K562 (cell line): ENCODE measurements around the gene PTH1R. TPM values are rescaled to one million over a fixed set of nuclear protein-coding genes. Genes with fewer than 3 reads are reported as not detected.

Experiments
- ATAC-seq: fragments of 200-7000 bp; cut with Tn5 transposase; 3 replicates; pipeline ENCODE4 v1.9.1; 2020; ENCODE audit warnings: moderate library complexity
- BruUV-seq: library from RNA; stranded (reverse); fragments of 400-500 nt; replicated peaks from 2 replicates; lab custom pipeline; 2021; lab: Mats Ljungman, UMichigan
- CTCF ChIA-PET: fragments of 300-600 bp; formaldehyde crosslinking; extraction: SDS; loops from one replicate; lab custom pipeline; 2021; ENCODE audit warnings: low intra/inter-chr PET ratio; lab: Yijun Ruan, JAX
- POLR2A ChIA-PET: fragments of 300-600, 350-650 bp; sonication (Branson Sonifier 250); formaldehyde crosslinking; extraction: SDS; loops from one replicate; lab custom pipeline; 2021; ENCODE audit warnings: antibody characterized with exemption, inconsistent platforms; lab: Yijun Ruan, JAX
- DNase-seq, 4 experiments: peaks; one replicate each; pipeline versions ENCODE4 v3.0.0 to v3.0.0-alpha.2; 2011 to 2018; ENCODE audit warnings: low spot score in 3 of 4, mixed read lengths in 3 of 4; ENCODE audit errors: extremely low read depth in 1 of 4
- FAIRE-seq: peaks from 2 replicates; lab custom pipeline; 2011; peaks lifted over from hg19 to GRCh38; lab: Jason Lieb, UNC
- H2AFZ ChIP-seq: 2 replicates; pipeline ENCODE4 v1.6.0; 2011; ENCODE audit warnings: low read depth, low read length, control low read depth, inconsistent platforms
- H3K27ac ChIP-seq: fragments of 200-600 bp; 3 replicates; pipeline ENCODE4 v1.8.0; 2011; ENCODE audit warnings: low read depth, mild to moderate bottlenecking, control low read depth, inconsistent platforms, low read length, moderate library complexity, mixed read lengths; ENCODE audit errors: extremely low read depth
- H3K27me3 ChIP-seq, 2 experiments: fragments of 300-600 bp in 1 of 2; 2 replicates in 1 of 2; 3 replicates in 1 of 2; pipeline versions ENCODE4 v1.6.0 to v1.8.0; 2011; ENCODE audit warnings: inconsistent platforms in 2 of 2, low read length in 2 of 2, mild to moderate bottlenecking in 1 of 2, mixed read lengths in 1 of 2, moderate library complexity in 1 of 2; ENCODE audit not compliant: control insufficient read depth in 2 of 2, insufficient read depth in 2 of 2
- H3K36me3 ChIP-seq: fragments of 300-600 bp; 3 replicates; pipeline ENCODE4 v1.8.0; 2011; ENCODE audit warnings: mild to moderate bottlenecking, low read length, inconsistent platforms; ENCODE audit not compliant: control insufficient read depth, insufficient read depth
- H3K4me1 ChIP-seq, 2 experiments: fragments of 200-600 bp in 1 of 2; replicated peaks in 1 of 2; 2 replicates in 1 of 2; 3 replicates in 1 of 2; pipeline versions ENCODE4 v1.5.1 to v1.8.0; 2011; ENCODE audit warnings: inconsistent platforms in 2 of 2, low read length in 2 of 2, mild to moderate bottlenecking in 1 of 2, mixed read lengths in 1 of 2, moderate library complexity in 1 of 2; ENCODE audit not compliant: control insufficient read depth in 2 of 2, insufficient read depth in 2 of 2
- H3K4me2 ChIP-seq: 2 replicates; pipeline ENCODE4 v1.6.1; 2011; ENCODE audit warnings: low read length, control low read depth, inconsistent platforms, mixed read lengths; ENCODE audit not compliant: insufficient read depth
- H3K4me3 ChIP-seq: fragments of 200-600 bp; sonication (generic), shearing (Covaris generic); 2 replicates; pipeline ENCODE4 v1.5.1; 2016; ENCODE audit warnings: control low read depth, inconsistent platforms
- H3K79me2 ChIP-seq: fragments of 200-600 bp; 3 replicates; pipeline ENCODE4 v1.8.0; 2011; ENCODE audit warnings: low read length, inconsistent platforms; ENCODE audit not compliant: control insufficient read depth, insufficient read depth
- H3K9ac ChIP-seq, 2 experiments: 2 replicates each; pipeline versions ENCODE4 v1.6.0 to v1.6.1; 2011; ENCODE audit warnings: low read depth in 2 of 2, low read length in 2 of 2, control low read depth in 1 of 2, inconsistent platforms in 1 of 2, mild to moderate bottlenecking in 1 of 2, mixed read lengths in 1 of 2; ENCODE audit not compliant: insufficient read depth in 1 of 2
- H3K9me1 ChIP-seq: one replicate; pipeline ENCODE4 v1.6.0; 2011; ENCODE audit warnings: inconsistent platforms, mild to moderate bottlenecking, low read length, moderate library complexity; ENCODE audit not compliant: control insufficient read depth, insufficient read depth
- H3K9me3 ChIP-seq: replicated peaks from 2 replicates; pipeline ENCODE4 v1.5.1; 2011; ENCODE audit warnings: low read depth, low read length, inconsistent platforms; ENCODE audit not compliant: control insufficient read depth, insufficient read depth
- H4K20me1 ChIP-seq: replicated peaks from 2 replicates; pipeline ENCODE4 v1.6.1; 2011; ENCODE audit warnings: low read length, inconsistent platforms, mixed read lengths; ENCODE audit not compliant: control insufficient read depth, insufficient read depth
- GATAD2A ChIP-seq: fragments of 450-650 bp; IDR thresholded peaks from 2 replicates; pipeline ENCODE4 v1.6.1; 2017
- KDM2B ChIP-seq: fragments of 250-450 bp; sonication (Bioruptor Pico); IDR thresholded peaks from 2 replicates; pipeline ENCODE4 v1.8.0; 2021; ENCODE audit warnings: mild to moderate bottlenecking, moderate library complexity
- PRDM10 ChIP-seq: fragments of 450-650 bp; IDR thresholded peaks from 2 replicates; pipeline ENCODE4 v1.6.1; 2018; ENCODE audit not compliant: partially characterized antibody
- RUNX1 ChIP-seq: sonication (generic); IDR thresholded peaks from 2 replicates; pipeline ENCODE4 v1.6.1; 2016; ENCODE audit warnings: antibody characterized with exemption, low read depth
- ZFP91 ChIP-seq: sonication (generic); formaldehyde crosslinking; IDR thresholded peaks from 2 replicates; pipeline ENCODE4 v1.8.0; 2022; ENCODE audit warnings: mild to moderate bottlenecking, missing genetic modification reagents
- ZNF217 ChIP-seq: sonication (generic); formaldehyde crosslinking; IDR thresholded peaks from 2 replicates; pipeline ENCODE4 v1.8.0; 2022; ENCODE audit warnings: mild to moderate bottlenecking, missing genetic modification reagents
- ZNF407 ChIP-seq: fragments of 450-650 bp; IDR thresholded peaks from 2 replicates; pipeline ENCODE4 v1.6.1; 2016; ENCODE audit warnings: low read depth
- WGBS: fragments of 100-300 bp; shearing (Covaris generic); methylation state at CpG from one replicate; pipeline ENCODE4 v1.1.6; 2016; ENCODE audit warnings: low coverage, mixed read lengths; ENCODE audit not compliant: insufficient coverage; ENCODE audit errors: missing lambda C conversion rate; 5-methylcytosine and 5-hydroxymethylcytosine counted together
- in situ Hi-C: fragments of 300-500 bp; cut with MboI; formaldehyde crosslinking; loops from 4 replicates; pipeline ENCODE4 v1.15.0; 2018; ENCODE audit warnings: inconsistent platforms, mixed read lengths
- intact Hi-C: fragments of 100-400 bp; cut with micrococcal nuclease; formaldehyde crosslinking; loops from 2 replicates; pipeline ENCODE4 v1.14.2; 2022
- polyA plus RNA-seq, 8 experiments: library from polyadenylated mRNA; depleted of rRNA in 4 of 8; stranded (reverse) in 5 of 8; unstranded in 3 of 8; fragments of >200 nt; fragmentation: Nextera tagmentation in 2 of 8; fragmentation: Illumina TruSeq in 1 of 8; extraction: Ambion mirVana in 2 of 8; extraction: Trizol in 1 of 8; gene quantifications; 2 replicates each; pipeline versions ENCODE4 v1.2.1 to v1.2.3, GENCODE V29; 2011 to 2014; ENCODE audit warnings: inconsistent platforms in 1 of 8, missing spikeins in 1 of 8
- total RNA-seq, 7 experiments: library from RNA; depleted of rRNA in 6 of 7; stranded (reverse); fragments of >200 nt in 6 of 7; fragmentation: Illumina TruSeq in 2 of 7; extraction: Trizol in 2 of 7; gene quantifications; 2 replicates each; pipeline versions ENCODE4 v1.2.1 to v1.2.3, GENCODE V29; 2011 to 2021; ENCODE audit warnings: low replicate concordance in 1 of 7

PTH1R gene
- total and polyA plus RNA-seq, 9 of the 15 experiments (the other 6 are each of a cell fraction or from before 2014, with no cell fraction given) = not detected

- intact Hi-C loops (no loop called here), in situ Hi-C loops (no loop called here)
- no peaks in the 10 kb centered on the region for H4K20me1 ChIP-seq
- no peaks in the 10 kb centered on the region for H3K9me1 ChIP-seq
- no peaks in the 10 kb centered on the region for H3K9me3 ChIP-seq
- peaks cover 0 to 11% of the 10 kb centered on the region in 2 experiments; a peak in 2 of 5 replicates for H3K4me1 ChIP-seq
- ChIA-PET CTCF (no interaction called here), POLR2A (interaction anchor here (1.4 kb wide), 1 partner anchor 154 kb away, joined by 5 read pairs; no protein-coding TSS in a partner anchor)
- H3K79me2 ChIP-seq = no peaks in the 10 kb centered on the region
- peaks cover 29 to 45% of the 10 kb centered on the region in 2 experiments for H3K27me3 ChIP-seq
- H2AFZ ChIP-seq = no peak overlapping the region
- BruUV-seq = no TSS peak
- H3K27ac ChIP-seq = no peak overlapping the region
- FAIRE-seq (no peak), ATAC-seq (no peak), DNase-seq (no peak)
- no peaks in the 10 kb centered on the region for H3K36me3 ChIP-seq
- no peak overlapping the region for H3K4me3 ChIP-seq
- 5% methylated on average over 55 of the region's 65 CpGs for WGBS
- no peak overlapping the region for H3K9ac ChIP-seq
- no peak overlapping the region for H3K4me2 ChIP-seq
- TF ChIP-seq ZNF407 (no peak), PRDM10 (no peak), GATAD2A (no peak), RUNX1 (no peak), ZFP91 (CRISPR knock-in tag) (no peak), KDM2B (no peak), ZNF217 (CRISPR knock-in tag) (no peak)
Measured at GRCh38 chr3:46833346-46834300, 43.9 kb upstream of the PTH1R start.
